NCI-H524 (cell line): Measurements from ENCODE around the gene GNAI1.

Source experiments
- DNase-seq, 2 experiments: peaks; one replicate each; lab custom pipeline; 2025; lab: John Stamatoyannopoulos, UW

Gene GNAI1

DNA sequence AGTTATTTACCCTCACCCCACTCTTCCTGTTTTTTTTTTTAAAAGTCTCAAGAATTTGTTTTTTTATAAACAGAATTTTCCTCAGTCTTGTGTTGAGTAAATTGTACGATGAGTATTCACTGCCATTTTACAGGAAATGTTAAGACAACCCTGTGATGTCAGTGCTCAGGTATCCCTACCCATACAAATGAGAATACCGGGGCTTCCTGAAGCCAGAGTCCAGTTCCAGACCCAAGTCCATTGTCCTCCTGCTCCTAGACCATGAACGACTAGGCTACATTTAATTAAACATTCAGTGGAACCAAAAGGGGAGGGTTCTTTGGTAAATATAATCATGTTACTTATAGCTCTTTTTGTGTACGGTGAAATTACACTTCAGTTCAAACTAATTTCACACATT, 79.2 kb downstream of the GNAI1 start:
- no peak for DNase-seq

DNA sequence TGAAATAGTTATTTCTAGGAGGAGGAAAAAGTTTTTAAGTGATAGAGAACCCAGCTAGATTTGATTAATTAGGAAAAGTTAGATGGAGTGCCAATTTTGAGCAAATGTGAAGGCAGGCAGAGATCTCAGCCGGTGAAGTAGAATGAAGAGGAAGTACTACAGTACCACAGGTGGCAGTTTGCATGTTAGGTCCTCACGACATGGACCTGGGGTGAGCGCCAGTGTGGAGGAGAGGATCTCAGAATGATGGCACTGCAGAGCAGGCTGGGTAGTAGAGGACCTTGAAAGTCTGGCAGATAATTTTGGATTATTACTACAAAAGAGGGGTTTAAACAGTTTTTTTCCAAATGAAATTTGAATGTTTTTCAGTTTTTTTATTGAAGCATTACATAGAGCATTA, 81.1 kb downstream of the GNAI1 start:
- no peak for DNase-seq

DNA sequence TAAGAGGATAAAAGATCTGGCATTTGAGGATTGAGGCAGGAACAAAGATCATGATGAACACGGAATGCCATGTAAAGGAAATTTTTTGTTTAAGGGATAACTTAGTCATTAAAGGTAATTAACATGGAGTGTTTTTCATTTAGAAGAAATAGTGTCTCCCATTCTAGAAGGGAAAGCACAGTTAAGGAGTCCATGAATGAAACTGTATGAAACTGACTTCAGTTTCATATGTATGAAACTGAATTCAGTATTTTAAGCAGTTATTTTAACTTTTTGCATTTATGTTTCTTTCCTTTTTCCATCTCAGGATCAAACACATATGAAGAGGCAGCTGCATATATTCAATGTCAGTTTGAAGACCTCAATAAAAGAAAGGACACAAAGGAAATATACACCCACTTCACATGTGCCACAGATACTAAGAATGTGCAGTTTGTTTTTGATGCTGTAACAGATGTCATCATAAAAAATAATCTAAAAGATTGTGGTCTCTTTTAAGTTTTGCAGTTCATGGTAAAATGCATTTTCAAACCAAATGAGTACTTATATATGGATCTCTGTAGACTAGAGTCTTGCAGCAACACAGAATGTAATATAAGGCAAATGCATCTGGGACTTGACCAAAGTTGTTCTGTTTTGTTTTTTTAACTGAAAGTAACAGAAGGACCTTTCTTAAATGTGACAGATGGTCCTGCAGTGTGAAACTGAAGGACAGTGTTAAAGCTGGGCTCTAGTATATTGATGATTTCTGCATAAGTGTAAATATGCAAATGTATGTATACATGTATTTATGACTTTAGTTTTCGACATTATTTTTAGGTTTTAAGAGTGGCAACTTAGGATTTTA, 82.6 kb downstream of the GNAI1 start:
- peak; percentile 10 to 78 for DNase-seq

DNA sequence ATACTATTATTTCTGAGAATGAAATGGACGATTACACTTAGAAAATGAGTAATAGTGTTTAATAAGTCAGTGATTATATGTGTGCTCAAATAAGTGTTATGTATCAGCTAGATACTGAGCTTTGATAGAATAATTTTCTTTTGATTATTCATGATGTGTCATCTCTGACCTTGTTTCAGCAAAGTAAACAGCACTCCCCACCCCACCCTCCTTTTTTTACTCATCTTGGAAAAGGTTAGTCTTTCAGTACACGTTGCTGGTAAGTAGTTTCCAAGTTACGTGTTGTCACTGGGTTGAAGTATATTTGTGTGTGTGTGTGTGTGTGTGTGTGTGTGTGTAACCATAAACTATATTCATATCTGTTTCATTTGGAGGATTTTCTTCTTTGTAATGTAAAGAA, 84.1 kb downstream of the GNAI1 start:
- no peak for DNase-seq

DNA sequence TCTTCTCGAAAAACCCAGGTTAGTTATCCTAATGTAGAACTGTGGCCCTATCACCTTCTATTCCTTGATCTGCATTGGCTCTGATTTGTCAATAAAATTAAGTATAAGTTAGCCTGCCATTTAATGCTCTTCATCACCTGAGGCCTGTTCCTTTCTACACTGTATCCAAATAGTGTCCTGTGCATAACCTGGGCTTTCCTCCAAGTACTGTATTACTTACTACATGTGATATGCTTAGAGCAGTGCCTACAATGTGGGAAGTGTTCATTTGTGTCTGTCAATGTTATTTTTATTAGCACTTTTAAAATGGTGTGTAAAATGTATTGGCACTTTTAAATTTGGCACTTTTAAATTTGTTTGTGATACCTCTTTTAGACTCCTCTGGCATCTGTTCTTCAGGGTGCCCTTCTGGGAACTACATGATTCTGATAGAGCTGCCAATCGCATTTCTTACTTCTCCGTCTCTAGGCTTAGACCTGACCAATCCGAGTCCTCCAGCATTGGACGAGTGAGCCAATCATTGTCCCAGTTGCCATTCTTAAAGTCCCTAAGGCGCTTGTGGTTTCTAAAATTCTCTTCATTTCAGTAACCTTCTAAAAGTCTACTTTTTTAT, 85.5 kb downstream of the GNAI1 start:
- no peak for DNase-seq

DNA sequence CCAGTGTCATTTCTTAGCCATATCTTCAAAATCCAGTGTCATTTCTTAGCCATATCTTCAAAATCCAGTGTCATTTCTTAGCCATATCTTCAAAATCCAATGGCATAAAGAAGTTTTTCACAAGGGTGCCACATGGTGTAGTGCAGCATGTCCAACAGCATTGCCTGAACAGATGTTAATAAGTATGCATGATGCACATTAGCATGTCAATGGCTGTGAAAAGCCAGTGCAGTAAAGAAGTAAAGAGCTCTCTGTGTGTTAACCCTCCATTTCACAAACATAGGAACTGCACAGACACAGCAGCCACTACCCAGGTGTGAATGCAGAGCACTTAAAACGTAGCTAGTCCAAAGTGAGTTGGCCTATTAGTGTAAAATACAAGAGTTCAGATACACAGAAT, 89.8 kb downstream of the GNAI1 start:
- peak in 1 of 2 experiments; percentile 75 for DNase-seq

DNA sequence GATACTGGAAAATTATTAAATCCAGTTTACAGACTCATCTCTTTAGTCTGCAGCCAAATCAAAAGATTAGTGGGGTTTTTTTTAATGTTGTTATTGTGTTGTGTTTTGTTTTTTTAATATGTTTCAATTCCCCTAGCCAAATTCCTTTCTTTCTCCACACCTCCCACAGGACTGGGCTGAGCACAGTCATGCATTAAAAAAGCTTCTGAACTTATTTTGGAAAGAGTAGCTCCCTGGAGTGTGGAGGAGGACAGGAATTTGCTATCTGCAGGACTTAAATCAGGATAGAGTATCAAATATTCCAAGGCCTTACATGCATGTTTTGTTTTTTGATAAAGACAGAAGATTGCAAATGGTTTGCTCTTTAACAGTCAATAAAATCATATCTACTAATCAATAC, 90.7 kb downstream of the GNAI1 start:
- DNase-seq, result no peak

DNA sequence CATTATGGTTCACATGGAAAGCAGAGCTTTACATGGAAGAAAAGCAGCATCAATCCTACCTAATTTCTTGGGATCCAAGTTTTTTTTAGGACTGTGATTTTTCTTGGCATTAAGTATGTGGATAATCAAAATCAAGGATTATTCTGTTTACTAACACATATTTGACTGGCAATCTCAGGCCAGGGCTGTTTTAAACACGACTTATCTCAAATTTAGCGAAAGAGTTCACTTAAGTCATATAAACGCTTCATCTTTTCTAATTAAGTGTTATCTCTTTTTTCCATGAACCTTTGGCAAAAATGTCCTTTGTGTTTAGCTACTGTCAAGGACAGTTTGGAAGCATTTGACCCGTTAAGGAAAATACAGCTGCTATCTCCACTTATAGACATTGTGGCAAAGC, 92.0 kb downstream of the GNAI1 start:
- no peak for DNase-seq

DNA sequence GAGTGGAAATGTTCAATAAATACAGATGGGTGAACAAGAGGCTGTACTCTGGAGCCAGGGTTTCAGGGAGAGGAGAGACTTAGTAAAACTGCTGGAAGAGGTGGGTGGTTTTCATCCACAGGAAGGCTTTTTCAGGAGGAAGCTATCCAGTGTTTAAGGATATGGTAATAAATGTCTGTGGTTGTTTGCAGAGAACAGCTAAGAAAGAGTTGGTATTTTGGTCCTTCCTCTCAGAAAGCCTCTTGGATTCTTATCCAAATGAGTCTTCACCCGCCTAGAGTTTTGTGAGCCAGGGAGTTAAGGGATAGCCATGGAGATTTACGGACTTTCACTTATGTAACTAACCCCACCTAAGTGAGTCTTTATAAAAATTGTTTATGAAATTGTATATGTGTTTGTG, 95.7 kb downstream of the GNAI1 start:
- DNase-seq, result no peak

DNA sequence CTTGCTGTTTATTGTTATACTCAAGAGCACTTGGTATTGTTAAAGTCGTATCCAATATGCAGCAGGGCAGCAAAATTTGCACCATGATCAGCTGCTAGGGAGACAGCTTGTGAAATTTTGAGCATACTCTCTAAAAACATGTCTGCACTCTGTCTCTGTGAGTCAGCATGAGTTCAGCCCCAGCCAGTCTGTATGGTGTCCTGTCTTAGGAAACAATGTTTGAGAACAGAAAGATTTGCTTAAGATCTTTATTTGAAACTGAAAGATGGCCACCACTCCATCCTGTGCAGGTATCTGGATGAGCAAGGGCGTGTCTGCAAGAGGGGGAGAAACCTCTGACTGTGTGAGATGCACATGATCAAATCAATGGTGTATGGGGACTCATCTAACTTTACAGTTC, 97.1 kb downstream of the GNAI1 start:
- no peak for DNase-seq

DNA sequence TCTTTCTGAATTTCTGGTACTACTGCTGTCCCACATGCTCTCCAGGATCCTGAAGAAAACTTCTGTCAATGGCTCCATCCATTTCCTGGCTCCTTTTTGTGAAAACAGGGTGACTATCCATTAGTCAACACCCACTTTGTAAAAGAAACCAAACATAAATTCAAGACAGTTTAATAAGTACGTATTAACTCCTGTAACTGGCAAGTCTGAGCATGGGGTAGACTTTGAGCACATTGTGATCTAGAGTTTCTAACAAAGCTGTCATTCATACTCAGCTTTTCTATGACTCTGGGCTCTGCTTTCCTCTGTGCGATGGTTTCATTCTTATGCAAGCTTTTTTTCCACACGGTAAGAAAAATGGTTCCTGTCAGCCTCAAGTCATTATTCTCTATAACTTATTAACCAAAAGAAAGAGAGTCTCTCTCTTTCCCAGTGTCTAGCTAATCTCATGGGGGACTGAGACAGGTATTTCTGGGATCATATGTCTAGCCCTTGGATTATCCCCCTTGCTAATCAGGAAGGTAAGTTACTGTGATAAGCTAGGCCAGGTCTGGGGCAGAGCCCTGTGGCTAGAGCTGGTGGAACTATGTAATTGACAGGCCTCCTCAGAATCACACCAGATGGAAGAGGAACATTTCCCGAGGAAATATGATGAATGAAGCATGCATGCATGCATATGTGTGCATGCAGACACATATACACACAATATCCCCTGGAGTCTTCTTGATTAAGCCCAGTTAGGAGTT, 98.5 kb downstream of the GNAI1 start:
- no peak for DNase-seq

DNA sequence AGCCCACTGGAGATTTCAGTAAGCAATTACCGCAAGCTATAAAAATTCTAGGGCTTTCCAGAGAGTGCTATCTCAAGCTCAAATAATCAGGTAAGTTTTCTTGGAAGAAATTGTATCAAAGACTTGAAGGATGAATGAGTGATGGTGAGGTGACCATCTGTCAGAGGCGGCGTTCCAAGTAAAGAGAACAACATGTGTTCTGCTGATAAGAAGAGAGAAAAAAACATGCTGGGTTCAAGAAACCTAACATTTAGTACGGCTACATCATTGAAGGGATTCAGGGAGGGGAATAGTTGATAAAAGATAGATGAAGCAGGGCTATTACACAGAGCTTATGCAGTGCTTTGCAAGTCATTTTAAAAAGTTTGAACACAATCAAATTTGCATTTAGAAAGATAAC, 100.7 kb downstream of the GNAI1 start:
- peak in 1 of 2 experiments; percentile 30 for DNase-seq

DNA sequence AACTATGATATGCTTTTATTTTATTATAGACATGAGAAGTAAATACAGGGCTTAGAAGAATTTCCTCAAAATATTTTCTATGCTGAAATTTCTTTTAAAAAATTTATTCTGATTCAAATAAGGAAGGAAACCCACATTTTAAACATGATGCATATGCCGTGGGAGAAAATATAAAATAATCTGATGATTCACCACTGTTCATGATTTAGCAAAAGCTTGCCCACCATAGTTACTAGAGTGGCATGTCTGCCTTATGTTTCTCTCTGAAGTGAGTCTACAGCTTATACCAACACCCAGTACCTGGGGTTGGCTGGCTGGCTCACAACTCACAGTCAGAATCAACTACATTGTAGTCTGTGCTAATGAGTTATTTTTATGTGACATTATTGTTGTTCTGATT, 102.0 kb downstream of the GNAI1 start:
- DNase-seq, result no peak

DNA sequence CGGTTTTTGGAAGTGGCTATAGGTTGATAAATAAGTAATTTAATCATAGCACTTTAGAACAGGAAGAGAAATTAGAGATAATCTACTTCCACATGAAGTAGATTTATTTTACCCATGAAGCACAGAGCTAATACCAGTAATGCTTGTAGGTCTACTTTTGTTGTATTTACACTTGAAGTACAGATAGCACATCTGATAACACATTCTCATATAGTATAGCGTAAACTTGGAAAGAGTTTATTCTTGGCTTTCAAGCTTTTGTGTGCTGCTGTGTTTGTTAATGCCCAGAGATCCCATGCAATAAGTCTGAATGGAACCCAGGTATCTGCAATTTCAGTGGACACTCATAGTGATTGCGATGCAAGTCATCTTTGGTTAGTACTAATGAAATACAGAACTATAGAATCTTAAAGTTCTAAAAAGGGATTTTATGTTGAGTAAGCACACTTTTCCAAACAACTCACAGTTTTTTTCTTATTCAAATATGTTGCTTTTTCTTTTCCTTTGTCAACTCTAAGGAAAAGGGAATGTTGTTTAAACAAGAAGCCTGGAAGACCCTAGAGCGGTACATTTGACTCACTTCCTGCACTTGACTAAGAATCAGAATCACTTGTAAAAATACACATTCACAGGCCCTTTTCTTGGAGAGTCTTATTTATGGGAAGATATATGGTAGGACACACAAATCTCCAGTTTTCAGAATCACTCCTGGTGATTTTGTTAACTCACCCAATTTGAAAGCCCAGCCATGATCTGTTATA, 105.8 kb downstream of the GNAI1 start:
- DNase-seq, result no peak

DNA sequence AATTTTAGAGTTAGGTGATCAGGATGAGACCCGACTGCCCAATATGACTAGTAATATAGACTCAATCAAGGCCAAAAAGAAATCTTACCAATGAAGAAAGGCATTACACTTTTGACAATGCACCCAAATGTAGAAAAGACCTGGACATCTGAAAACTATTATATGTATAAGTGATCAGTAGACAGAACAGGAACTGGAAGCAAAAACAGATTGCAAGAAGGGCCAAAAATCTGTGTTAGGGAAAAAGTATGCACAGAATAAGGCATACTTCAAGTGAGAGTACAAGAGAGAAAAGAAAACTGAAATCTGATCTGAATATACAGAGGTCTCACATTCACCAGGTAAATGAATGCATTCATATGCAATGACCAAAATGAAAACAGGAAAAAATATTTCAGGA, 107.0 kb downstream of the GNAI1 start:
- no peak for DNase-seq

DNA sequence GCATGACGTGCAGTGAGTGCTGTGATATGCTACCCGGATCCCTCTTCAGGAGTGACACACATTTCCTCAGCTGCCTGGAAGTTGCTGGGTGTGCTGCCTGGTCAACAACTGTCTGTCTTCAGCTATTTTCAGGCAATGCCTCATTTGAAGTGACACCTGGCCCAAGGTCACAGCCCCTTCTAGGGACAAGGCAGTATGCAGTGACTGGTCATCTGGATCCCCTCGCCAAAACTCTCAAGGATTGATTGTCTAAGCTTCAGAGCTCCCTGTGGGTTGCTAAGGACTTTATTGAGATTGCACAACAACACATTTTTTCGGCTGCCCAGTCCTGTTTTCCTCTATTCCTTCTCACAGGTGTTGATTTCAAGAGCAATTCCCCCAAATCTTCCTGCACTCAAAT, 108.8 kb downstream of the GNAI1 start:
- DNase-seq, result no peak

DNA sequence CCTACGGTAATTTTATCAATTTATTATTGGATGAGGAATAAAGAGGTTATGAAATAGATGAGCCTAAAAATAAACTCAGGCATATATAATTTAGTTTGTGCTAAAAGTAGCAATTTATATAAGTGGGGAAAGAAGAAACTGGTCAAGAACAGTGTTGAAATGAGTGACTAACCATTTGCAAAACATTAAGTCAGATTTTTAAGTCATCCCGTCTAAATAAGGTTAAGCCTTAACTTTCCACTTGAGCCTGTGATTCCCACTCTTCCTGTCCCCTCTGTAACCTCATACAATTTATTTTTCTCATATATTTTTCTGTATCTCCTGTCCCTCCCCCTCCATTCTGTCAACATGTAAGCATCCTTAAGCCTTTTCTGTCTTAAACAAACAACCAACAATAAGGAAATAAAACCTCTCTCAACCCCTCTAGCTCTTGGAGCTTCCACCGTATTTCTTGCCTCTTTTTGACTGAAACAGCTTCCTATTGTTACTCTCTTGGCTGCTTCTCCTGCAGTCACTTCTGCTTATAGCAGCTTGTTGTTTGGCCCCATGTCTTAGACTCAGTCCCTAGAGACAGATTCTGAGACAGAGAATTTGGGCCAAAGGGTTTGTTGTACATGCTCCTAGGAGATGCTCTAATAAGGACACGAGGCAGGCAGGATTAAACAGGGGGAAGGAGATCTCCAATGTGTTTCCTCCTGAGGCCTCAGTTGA, 109.7 kb downstream of the GNAI1 start:
- no peak for DNase-seq

DNA sequence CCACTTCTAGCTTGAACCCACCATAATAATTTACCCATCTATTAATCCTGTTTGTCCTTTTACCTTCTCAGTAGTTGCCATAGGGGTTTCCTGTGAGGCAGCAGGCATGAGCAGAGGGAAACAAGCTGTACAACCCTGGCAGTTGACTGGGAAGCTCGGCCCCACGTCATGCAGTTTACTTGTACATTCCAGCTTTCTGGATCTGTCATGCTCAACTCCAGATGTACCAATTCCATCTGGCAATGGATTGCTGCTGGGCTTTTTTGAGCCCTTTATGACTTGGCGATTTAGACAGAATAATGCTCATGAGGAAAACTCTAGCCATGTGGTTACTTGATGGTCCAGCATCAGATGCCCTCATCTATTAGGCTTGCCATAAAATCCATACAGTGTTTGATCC, 112.5 kb downstream of the GNAI1 start:
- DNase-seq, result no peak

DNA sequence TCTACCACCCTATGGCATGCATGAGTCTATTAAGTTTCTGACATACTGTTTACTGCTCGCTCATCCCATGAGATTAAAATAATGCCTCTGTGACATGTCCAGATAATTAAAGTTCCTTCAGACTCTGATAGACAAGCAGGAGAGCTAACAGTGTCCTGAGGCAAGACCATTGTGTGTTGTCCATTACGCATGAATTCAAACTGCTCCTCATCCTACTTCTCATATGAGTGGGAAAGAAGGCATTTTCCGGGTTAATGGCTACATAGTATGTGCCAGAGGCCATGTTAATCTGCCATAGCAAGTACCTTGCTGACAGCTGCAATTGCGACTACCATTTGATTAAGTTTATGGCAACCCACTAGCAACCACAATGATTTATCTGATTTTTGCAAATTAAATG, 113.3 kb downstream of the GNAI1 start:
- no peak for DNase-seq

DNA sequence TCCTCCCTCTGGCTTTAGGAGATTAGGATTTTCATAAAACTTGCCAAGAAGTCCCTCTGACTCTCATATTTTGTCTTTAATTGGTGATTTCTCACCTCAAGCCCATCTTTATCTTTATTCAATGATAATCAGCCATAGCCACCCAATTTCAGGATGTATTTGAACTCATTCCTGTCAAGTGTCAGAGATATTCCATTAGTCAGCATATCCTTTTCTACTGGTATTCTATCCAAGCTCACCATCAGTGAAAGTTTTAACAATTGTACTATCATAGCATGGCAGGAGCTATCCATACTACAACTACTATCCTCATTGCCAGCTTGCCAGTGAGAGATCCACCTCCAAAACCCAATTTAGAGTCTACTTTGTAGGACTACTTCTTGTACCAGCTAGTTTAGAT, 114.6 kb downstream of the GNAI1 start:
- DNase-seq, result no peak

DNA sequence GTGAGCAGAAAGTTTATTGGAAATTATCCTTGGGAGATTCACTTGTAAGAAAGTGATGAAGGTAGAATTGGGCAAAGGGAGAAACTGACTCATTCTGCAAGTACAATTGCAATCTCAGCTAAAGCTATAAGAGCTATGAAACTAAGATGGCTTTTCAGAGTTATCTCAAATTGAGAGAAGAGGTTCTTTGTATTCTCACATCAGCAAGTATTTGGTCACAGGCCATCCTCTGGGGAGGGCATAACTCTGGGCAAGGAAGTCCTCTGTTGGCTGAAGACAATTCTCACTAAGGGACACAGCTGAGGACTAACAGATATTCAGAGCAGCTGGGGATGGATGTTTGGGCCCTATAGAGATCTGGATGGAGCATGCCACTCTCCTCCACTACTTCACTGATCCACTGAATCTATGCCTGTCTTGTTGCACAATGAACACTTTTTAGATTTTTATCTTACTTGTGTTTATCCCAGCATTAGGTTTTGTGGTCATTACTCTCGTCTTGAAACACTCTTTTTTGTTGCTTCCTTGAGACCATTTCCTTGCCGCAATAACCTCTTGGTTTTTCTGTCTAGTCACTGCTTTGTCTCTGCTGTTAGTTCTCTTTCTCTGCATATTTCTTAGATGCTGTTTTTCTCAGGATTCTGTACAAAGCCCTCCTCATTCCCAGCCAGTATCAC, 115.1 kb downstream of the GNAI1 start:
- no peak for DNase-seq
